ENCODE measurements around the gene PSAPL1. TPM values are rescaled to one million over a fixed set of nuclear protein-coding genes. Genes with fewer than 3 reads are reported as not detected.

The PSAPL1 gene
- total RNA-seq, 4 donors from 2014 or later: not detected

- no peak for DNase-seq
- Histone ChIP-seq H3K27me3 (no peaks in the 10 kb centered on the region), H3K36me3 (no peaks in the 10 kb centered on the region), H3K27ac (no peak overlapping the region), H3K9me3 (no peaks in the 10 kb centered on the region), H3K4me3 (replicated peaks in 1 of 3) (no peak overlapping the region), H3K4me1 (peaks cover 3 to 12% of the 10 kb centered on the region in 2 donors)
- TF ChIP-seq POLR2A (IDR thresholded peaks at IDR 0.05) (no peak), CTCF (IDR thresholded peaks at IDR 0.05) (no peak)
- intact Hi-C loops (cut with DNase I): no loop called here
- WGBS, 2 donors: 86 to 90% methylated on average over 16 of the region's 16 CpGs
Measured at GRCh38 chr4:7415927-7416686, 18.6 kb downstream of the PSAPL1 start.

GRCh38 chr4:7414736-7415510 lies 19.8 kb downstream of the PSAPL1 start:
- 68 to 75% methylated on average over 12 of the region's 12 CpGs for WGBS, 2 donors
- H3K9me3 ChIP-seq: no peaks in the 10 kb centered on the region
- H3K36me3 ChIP-seq: no peaks in the 10 kb centered on the region
- H3K27me3 ChIP-seq: no peaks in the 10 kb centered on the region
- no peak for TF ChIP-seq CTCF (IDR thresholded peaks at IDR 0.05)
- TF ChIP-seq POLR2A (IDR thresholded peaks at IDR 0.05): no peak
- H3K4me1 ChIP-seq: no peaks in the 10 kb centered on the region
- intact Hi-C loops (cut with DNase I): no loop called here
- no peak overlapping the region for H3K4me3 ChIP-seq (replicated peaks in 1 of 3)
- no peak for DNase-seq
- H3K27ac ChIP-seq: no peak overlapping the region

GRCh38 chr4:7414046-7414445 lies 20.7 kb downstream of the PSAPL1 start:
- intact Hi-C loops (cut with DNase I): no loop called here
- DNase-seq: peak in 1 of 2 donors; percentile 0
- TF ChIP-seq POLR2A (IDR thresholded peaks at IDR 0.05) (no peak), CTCF (IDR thresholded peaks at IDR 0.05) (no peak)
- H3K27me3 ChIP-seq: no peaks in the 10 kb centered on the region
- H3K4me3 ChIP-seq (replicated peaks in 1 of 3): no peak overlapping the region
- no peaks in the 10 kb centered on the region for H3K36me3 ChIP-seq
- WGBS, 2 donors: 85 to 91% methylated on average over 9 of the region's 9 CpGs
- H3K4me1 ChIP-seq: no peaks in the 10 kb centered on the region
- no peak overlapping the region for H3K27ac ChIP-seq
- H3K9me3 ChIP-seq: no peaks in the 10 kb centered on the region

GRCh38 chr4:7412554-7412912 lies 22.2 kb downstream of the PSAPL1 start:
- Histone ChIP-seq H3K9me3 (no peaks in the 10 kb centered on the region), H3K27ac (no peak overlapping the region), H3K4me1 (no peaks in the 10 kb centered on the region), H3K4me3 (replicated peaks in 1 of 3) (no peak overlapping the region), H3K36me3 (no peaks in the 10 kb centered on the region), H3K27me3 (no peaks in the 10 kb centered on the region)
- intact Hi-C loops (cut with DNase I): no loop called here
- WGBS, 2 donors: 89 to 95% methylated on average over 4 of the region's 4 CpGs
- peak in 1 of 2 donors; percentile 0 for DNase-seq
- TF ChIP-seq POLR2A (IDR thresholded peaks at IDR 0.05) (no peak), CTCF (IDR thresholded peaks at IDR 0.05) (no peak)
